ENCODE results near the gene UNC119B. TPM values are rescaled to one million over a fixed set of nuclear protein-coding genes. Genes with fewer than 3 reads are reported as not detected.

Gene UNC119B
- total and polyA plus RNA-seq, 2 experiments from 2014 or later = 9.9 to 51.3 TPM

GRCh38 chr12:120661432-120661831 is 48.8 kb upstream of the UNC119B start (continued):
- no peak for TF ChIP-seq REST (IDR thresholded peaks at IDR 0.05; ENCODE audit: unreplicated experiment)
- TF ChIP-seq ETS1 (IDR thresholded peaks at IDR 0.05) = no peak
- no peak for TF ChIP-seq EZH2 (IDR thresholded peaks at IDR 0.05; ENCODE audit: low read depth, unreplicated experiment)
- no peak for TF ChIP-seq ZNF331 (CRISPR knock-in tag; IDR thresholded peaks at IDR 0.05; ENCODE audit: low read depth)

GRCh38 chr12:120662879-120663278 is 47.4 kb upstream of the UNC119B start:
- H3K27ac ChIP-seq (ENCODE audit: low read depth) = no peak overlapping the region
- no peaks in the 10 kb centered on the region for H4K20me1 ChIP-seq (replicated peaks; ENCODE audit: insufficient read depth)
- Mint-ChIP-seq H3K9me3 (no peaks in the 10 kb centered on the region), H3K4me1 (peaks cover 6% of the 10 kb centered on the region; the same call in 2 of the 3 replicates), H3K27ac (no peak overlapping the region), H3K4me3 (no peak overlapping the region), H3K27me3 (ENCODE audit: insufficient read depth, low read depth, poor library complexity) (peaks cover 5% of the 10 kb centered on the region), H3K36me3 (ENCODE audit: low read depth) (no peaks in the 10 kb centered on the region; the same call in 2 of the 3 replicates)
- H3K4me2 ChIP-seq = no peak overlapping the region
- H3K36me3 ChIP-seq (ENCODE audit: insufficient read depth) = no peaks in the 10 kb centered on the region
- no peak for DNase-seq (ENCODE audit: low spot score)
- no peak overlapping the region for H3K4me3 ChIP-seq
- no peaks in the 10 kb centered on the region for H3K27me3 ChIP-seq (ENCODE audit: insufficient read depth)
- TF ChIP-seq ZNF114 (CRISPR knock-in tag; IDR thresholded peaks at IDR 0.05) (no peak), CTCF (conservative IDR thresholded peaks at IDR 0.05; ENCODE audit: low read depth in 2 of 2) (no peak), REST (IDR thresholded peaks at IDR 0.05; ENCODE audit: unreplicated experiment) (no peak), ETS1 (IDR thresholded peaks at IDR 0.05) (no peak)
- peaks cover 5% of the 10 kb centered on the region for H3K4me1 ChIP-seq (ENCODE audit: insufficient read depth)
- no peak overlapping the region for H2AFZ ChIP-seq
- H3F3A ChIP-seq (replicated peaks; ENCODE audit: low read depth) = no peaks in the 10 kb centered on the region; the same call in 1 of the 2 replicates
- no peaks in the 10 kb centered on the region for H3K9me2 ChIP-seq (ENCODE audit: insufficient read depth)
- no peak for ATAC-seq
- H3K79me2 ChIP-seq (replicated peaks; ENCODE audit: insufficient read depth) = no peaks in the 10 kb centered on the region
